NOMO-1 (cell line): ENCODE measurements around the gene CACNA2D1.

Source experiments
- DNase-seq, 2 experiments: peaks; one replicate each; lab custom pipeline; 2025; ENCODE audit not compliant: unreplicated experiment in 2 of 2; lab: John Stamatoyannopoulos, UW

Gene CACNA2D1

GRCh38 chr7:82012453-82012852 lies 431.1 kb downstream of the CACNA2D1 start:
- no peak for DNase-seq

GRCh38 chr7:82010416-82010815 lies 433.2 kb downstream of the CACNA2D1 start:
- DNase-seq: no peak

- no peak for DNase-seq
Observed at GRCh38 chr7:82007315-82007714, 436.3 kb downstream of the CACNA2D1 start.

- DNase-seq: no peak
Observed at GRCh38 chr7:82005056-82005455, 438.5 kb downstream of the CACNA2D1 start.

- no peak for DNase-seq
Observed at GRCh38 chr7:81993186-81993585, 450.4 kb downstream of the CACNA2D1 start.

- DNase-seq: peak; percentile 23 to 91
Observed at GRCh38 chr7:81990395-81990794, 453.2 kb downstream of the CACNA2D1 start.

GRCh38 chr7:81986723-81987470 lies 456.7 kb downstream of the CACNA2D1 start:
- DNase-seq: no peak

- DNase-seq: no peak
Observed at GRCh38 chr7:81983406-81983805, 460.2 kb downstream of the CACNA2D1 start.

- DNase-seq: no peak
Observed at GRCh38 chr7:81973117-81973516, 470.5 kb downstream of the CACNA2D1 start.

GRCh38 chr7:81960026-81960425 lies 483.6 kb downstream of the CACNA2D1 start:
- DNase-seq: no peak

GRCh38 chr7:81957517-81957916 lies 486.1 kb downstream of the CACNA2D1 start:
- no peak for DNase-seq

GRCh38 chr7:81956520-81956919 lies 487.1 kb downstream of the CACNA2D1 start:
- peak; percentile 93 to 99 for DNase-seq

- DNase-seq: no peak
Observed at GRCh38 chr7:81949306-81949705, 494.3 kb downstream of the CACNA2D1 start.

- no peak for DNase-seq
Observed at GRCh38 chr7:81944058-81944457, 499.5 kb downstream of the CACNA2D1 start.

- DNase-seq: no peak
Observed at GRCh38 chr7:81937091-81937490, 506.5 kb downstream of the CACNA2D1 start.

- no peak for DNase-seq
Observed at GRCh38 chr7:81934596-81935301, 508.8 kb downstream of the CACNA2D1 start.

GRCh38 chr7:81932936-81933335 lies 510.6 kb downstream of the CACNA2D1 start:
- peak; percentile 5 to 20 for DNase-seq

- peak; percentile 20 to 96 for DNase-seq
Observed at GRCh38 chr7:81929386-81929785, 514.2 kb downstream of the CACNA2D1 start.

- DNase-seq: no peak
Observed at GRCh38 chr7:81926154-81926553, 517.4 kb downstream of the CACNA2D1 start.

GRCh38 chr7:81925530-81925929 lies 518.0 kb downstream of the CACNA2D1 start:
- DNase-seq: no peak

- DNase-seq: no peak
Observed at GRCh38 chr7:81924494-81924893, 519.1 kb downstream of the CACNA2D1 start.

GRCh38 chr7:81919494-81919893 lies 524.1 kb downstream of the CACNA2D1 start:
- DNase-seq: no peak
